IPS-NIHi7 (cell line): ENCODE data around the gene MTHFD1L.
"Not testable (repeated sequence)": the region's sequence is repeated elsewhere in the genome, so short reads cannot be mapped to it uniquely, and the experiment has no call there.

Source experiments
- DNase-seq: peaks from one replicate; pipeline ENCODE4 v3.0.0; 2012; ENCODE audit warnings: mixed read lengths; ENCODE audit errors: extremely low spot score

The MTHFD1L gene

GRCh38 chr6:151067684-151068596 lies 202.4 kb downstream of the MTHFD1L start:
- no peak for DNase-seq

- no peak for DNase-seq
Measured at GRCh38 chr6:151068761-151069312, 203.3 kb downstream of the MTHFD1L start.

DNA sequence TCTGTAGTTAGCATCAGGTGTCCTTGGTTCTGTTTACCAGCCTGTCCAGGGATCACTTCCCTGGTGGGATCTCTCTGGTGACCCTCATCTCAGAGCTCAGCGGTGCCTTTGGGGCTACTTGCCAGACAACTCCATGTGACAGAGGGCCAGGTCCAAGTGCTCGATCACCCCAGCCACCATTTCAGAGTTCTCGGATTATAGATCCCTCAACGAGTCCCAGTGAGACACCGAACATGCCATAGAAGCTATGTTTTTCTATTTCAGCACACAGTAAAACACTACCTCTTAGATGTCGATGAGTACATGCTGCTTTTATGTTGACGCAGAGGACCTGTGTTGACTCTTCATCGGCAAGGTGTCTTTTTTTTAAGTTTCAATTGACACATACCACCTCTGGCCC lies 204.1 kb downstream of the MTHFD1L start:
- DNase-seq: no peak

- no peak for DNase-seq
Measured at GRCh38 chr6:151070631-151071051, 205.1 kb downstream of the MTHFD1L start.

DNA sequence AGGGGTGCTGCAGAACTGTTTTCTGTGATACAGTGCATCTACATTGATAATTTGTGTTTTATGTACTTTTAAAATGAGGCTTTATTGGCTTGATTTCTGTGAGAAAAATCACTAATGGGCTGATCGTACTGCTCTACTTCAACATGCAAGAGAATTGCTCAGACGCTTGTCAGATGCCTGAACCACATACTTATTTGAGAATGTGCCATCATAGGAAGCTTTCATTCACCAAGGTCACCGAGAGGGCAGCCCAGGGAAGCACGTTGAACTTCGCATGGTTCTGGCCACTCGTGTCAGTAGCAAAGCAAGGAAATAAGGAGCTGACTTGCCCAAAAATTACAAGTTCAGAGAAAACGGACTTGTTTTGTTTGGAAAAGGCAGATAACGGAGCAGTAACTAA lies 205.8 kb downstream of the MTHFD1L start:
- no peak for DNase-seq

DNA sequence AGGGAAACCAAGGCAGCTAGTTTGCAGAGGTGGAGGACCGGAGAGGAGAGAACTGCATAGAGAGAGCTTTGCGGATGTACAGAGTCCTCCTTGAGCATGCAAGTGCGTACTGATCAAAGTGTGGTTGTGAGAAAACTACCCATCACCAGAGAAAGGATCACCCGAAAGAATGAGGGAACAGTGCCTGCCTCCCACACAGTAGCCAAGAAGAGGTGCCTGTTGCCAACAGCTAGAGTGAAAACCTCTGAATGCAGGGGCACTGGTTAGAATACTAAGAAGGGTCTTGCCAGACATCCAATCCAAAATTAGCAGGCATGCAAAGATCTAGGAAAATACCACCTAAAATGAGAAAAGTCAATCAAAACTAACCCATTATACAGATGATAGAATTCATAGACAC lies 207.6 kb downstream of the MTHFD1L start:
- no peak for DNase-seq

DNA sequence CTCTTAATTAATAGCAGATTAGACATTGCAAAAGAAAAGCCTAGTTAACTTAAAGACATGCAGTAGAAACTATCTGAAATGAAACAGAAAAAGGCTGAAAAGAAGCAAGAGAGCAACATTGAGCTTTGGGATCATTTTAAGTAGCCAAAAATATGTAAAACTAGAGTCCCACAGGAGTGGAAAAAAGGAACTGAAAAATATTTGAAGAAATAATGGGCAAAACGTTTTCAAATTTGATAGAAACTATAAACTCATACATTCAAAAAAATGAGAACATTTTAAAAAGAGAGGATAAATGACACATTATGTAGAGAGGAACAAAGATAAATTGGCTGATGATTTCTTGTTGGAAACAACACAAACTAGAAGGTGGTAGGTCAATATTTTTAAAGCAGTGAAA lies 208.2 kb downstream of the MTHFD1L start:
- no peak for DNase-seq

DNA sequence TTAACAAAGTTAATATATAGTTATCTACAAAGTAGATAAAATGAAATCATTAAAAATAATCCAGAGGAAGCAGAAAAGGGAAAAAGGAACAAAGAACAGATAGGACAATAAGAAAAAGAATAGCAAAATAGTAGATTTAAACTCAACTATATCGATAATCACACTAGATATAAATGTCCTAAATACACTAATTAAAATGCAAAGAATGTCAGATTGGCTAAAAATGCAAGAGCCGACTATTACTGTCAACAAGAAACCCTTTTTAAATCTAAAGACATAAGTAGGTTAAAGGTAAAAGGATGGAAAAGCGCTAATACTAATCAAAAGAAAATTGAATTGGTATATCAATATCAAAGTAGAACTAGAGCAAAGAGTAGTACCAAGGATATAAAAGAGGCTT lies 209.5 kb downstream of the MTHFD1L start:
- DNase-seq: no peak

- no peak for DNase-seq
Measured at GRCh38 chr6:151075527-151075926, 210.0 kb downstream of the MTHFD1L start.

DNA sequence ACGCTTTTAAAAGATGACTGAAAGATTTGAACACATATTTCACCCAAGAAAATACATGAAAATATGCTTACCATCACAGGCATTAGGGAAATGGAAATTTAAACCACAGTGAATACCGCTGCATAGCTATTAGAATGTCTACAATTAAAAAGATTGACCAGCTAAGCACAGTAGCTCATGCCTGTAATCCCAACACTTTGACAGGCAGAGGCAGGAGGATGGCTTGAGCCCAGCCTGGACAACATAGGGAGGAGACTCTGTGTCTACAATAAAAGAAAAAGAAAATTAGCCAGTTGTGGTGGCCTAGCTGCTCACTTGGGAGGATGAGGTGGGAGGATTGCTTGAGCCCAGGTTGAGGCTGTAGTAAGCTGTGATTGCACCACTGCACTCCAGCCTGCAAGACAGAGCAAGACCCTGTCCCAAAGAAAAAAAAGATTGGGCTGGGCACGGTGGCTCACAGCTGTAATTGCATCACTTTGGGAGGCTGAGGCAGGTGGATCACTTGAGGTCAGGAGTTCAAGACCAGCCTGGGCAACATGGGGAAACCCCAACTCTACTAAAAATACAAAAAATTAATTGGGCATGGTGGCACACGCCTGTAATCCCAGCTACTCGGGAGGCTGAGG lies 210.5 kb downstream of the MTHFD1L start:
- no peak for DNase-seq

DNA sequence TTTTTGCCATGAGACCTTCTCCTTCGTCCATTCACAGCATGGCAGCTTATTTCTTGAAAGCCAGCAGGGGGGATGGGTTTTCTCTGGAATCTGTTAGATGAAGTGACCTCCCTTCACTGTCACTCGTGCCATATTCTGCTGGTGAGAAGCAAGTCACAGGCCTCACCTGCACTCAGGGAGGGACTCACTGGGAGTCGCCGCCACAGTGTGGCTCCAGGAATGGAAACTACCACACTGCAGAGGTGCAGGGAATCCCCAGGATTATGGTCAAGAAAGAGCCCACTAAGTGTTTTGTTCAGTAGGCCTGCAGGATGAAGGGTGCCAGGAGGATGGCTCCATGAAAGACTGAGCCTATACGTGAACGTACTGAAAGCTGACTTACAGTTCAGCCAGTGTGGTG lies 213.2 kb downstream of the MTHFD1L start:
- no peak for DNase-seq

GRCh38 chr6:151081656-151082055 lies 216.2 kb downstream of the MTHFD1L start:
- DNase-seq: no peak

GRCh38 chr6:151082079-151082478 lies 216.6 kb downstream of the MTHFD1L start:
- DNase-seq: no peak

GRCh38 chr6:151084275-151084674 lies 218.8 kb downstream of the MTHFD1L start:
- no peak for DNase-seq

DNA sequence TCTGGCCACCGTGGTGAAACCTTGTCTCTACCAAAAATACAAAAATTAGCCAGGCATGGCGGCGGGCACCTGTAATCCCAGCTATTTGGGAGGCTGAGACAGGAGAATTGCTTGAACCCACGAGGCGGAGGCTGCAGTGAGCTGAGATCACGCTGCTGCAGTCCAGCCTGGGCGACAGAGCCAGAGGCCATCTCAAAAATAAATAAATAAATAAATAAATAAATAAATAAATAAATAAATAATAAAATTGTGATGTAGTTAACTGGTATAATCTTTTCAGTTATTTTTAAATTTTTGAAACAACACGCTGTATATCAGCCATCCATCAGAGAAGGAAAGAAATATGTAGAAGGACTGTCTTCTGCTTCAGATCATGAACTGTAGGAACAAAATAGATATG lies 221.6 kb downstream of the MTHFD1L start:
- not testable (repeated sequence) for DNase-seq

- no peak for DNase-seq
Measured at GRCh38 chr6:151087861-151088598, 222.5 kb downstream of the MTHFD1L start.

DNA sequence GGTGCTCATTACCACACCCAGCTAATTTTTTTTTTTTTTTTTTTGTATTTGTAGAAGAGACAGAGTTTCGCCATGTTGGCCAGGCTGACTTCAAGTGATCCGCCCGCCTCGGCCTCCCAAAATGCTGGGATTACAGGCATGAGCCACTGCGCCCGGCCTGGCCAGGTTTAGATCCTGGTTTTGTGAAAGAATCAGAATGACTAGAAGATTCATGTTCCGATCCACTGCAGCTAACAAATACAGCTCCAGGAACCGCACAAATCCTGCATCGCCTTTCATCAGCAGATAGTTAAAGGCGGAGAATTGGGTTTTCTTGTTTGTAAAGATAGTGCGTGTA lies 223.1 kb downstream of the MTHFD1L start:
- no peak for DNase-seq

- no peak for DNase-seq
Measured at GRCh38 chr6:151088963-151089362, 223.5 kb downstream of the MTHFD1L start.

DNA sequence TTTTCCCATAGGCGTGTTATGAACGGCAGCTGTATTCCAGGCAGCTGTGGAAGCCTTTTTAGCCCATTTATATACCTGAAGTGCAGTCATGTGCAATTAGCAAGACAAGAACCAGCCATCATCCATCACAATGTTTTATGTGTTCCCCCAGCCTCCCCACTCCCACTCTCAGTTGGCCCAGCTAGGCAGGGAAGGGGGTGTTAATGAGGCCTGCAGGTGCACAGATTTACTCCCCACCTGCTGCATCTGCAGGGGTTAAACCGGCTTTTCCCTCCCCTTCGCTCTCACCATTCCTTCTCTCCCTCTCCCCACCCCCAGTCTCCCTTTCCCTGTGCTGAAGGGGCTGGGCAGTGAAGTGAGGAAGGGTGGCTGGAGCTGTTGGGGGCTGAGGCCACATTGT lies 224.5 kb downstream of the MTHFD1L start:
- DNase-seq: peak; percentile 38

DNA sequence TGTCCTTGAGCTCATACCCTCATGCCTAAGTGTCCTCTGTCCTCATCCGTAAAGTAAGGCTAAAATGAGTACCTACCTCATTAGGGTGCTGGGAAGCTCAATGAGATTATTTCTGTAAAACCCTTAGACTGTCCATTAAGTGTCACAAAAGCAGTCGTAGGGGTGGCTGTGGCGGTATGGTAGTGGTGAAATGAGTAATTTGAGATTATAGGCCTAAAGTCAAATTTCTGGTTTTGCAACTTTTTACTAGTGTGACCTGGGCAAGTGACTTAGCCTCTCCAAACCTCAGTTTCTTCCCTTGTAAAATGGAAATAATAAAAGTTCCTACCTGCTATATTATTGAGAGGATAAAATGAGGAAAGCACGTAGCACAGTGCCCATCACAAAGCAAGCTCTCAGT lies 226.1 kb downstream of the MTHFD1L start:
- no peak for DNase-seq

DNA sequence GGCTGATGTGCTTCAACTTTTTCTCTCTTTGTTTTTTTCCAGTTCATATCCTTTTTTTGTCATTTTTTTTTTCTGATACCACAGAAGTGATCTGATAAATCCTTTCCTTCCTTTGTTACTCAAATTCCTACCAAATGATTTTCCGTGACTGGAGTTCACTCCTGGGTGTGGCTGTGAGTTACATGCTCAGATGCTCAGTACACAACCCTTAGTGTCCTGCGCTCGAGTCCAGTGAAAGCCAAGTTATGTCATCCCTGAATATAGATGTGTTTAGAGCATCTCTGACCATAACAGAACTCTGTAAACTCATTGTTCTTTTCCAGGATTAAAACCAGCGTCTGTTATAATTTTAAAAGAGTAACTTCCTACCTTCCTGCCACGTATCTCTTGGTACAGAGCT lies 227.1 kb downstream of the MTHFD1L start:
- DNase-seq: no peak

DNA sequence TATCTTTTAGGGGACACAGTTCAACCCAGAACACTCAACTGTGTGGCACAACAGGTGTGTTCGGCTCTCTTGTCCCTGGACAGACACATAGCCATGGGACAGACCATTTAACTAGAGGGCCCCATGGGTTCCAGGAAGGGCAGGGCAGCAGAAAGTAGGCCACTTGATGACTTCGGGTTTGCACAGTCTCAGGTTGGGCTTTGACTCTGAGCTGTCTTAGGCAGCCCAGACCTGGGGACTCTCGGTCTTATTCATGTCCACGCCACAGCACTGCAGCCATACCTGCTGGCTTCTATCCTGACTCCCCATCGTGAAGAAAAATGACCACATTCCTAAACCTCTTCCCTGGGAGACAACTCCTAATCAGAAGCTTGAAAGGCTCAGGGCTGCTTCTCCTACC lies 228.2 kb downstream of the MTHFD1L start:
- no peak for DNase-seq
